ENCODE results near the gene A3GALT2.
A peak's percentile ranks its signal among the peaks of the same experiment; 100 is the strongest.

Gene A3GALT2

GRCh38 chr1:33260439-33260838, 60.5 kb downstream of the A3GALT2 start:
- peaks cover 38% of the 10 kb centered on the region for H3K79me2 ChIP-seq (ENCODE audit: control insufficient read depth, low read length)

GRCh38 chr1:33259879-33260278, 61.0 kb downstream of the A3GALT2 start:
- H3K4me3 ChIP-seq (ENCODE audit: low read length), result no peak overlapping the region
- H3K4me2 ChIP-seq (ENCODE audit: low read length), result no peak overlapping the region
- H3K27ac ChIP-seq (ENCODE audit: low read depth, low read length), result no peak overlapping the region
- H3F3A ChIP-seq (ENCODE audit: control insufficient read depth, insufficient read depth), result no peaks in the 10 kb centered on the region
- no peaks in the 10 kb centered on the region for H3K9me3 ChIP-seq (ENCODE audit: control insufficient read depth, insufficient read depth, low read length)
- peaks cover 38% of the 10 kb centered on the region for H3K79me2 ChIP-seq (ENCODE audit: control insufficient read depth, low read length)
- H3K4me1 ChIP-seq (ENCODE audit: control insufficient read depth, low read length), result peaks cover 24% of the 10 kb centered on the region
- H3K9me2 ChIP-seq (replicated peaks; ENCODE audit: control insufficient read depth, low read length), result no peaks in the 10 kb centered on the region
- peaks cover 6% of the 10 kb centered on the region; the same call in 1 of the 2 replicates for H3K36me3 ChIP-seq (ENCODE audit: control insufficient read depth, low read length)
- H3K27me3 ChIP-seq (ENCODE audit: control insufficient read depth, low read length), result no peaks in the 10 kb centered on the region
- no peak for TF ChIP-seq CTCF (IDR thresholded peaks at IDR 0.05; ENCODE audit: low read depth, low read length, poor library complexity, severe bottlenecking)
- TF ChIP-seq EZH2phosphoT487 (IDR thresholded peaks at IDR 0.05; ENCODE audit: borderline replicate concordance, low read length), result no peak
- no peaks in the 10 kb centered on the region for H4K20me1 ChIP-seq (ENCODE audit: control insufficient read depth, insufficient read depth, low read depth, low read length)

More at GRCh38 chr1:33260439-33260838, 60.5 kb downstream of the A3GALT2 start:
- Histone ChIP-seq H3K36me3 (ENCODE audit: control insufficient read depth, low read length) (peaks cover 6% of the 10 kb centered on the region; the same call in 1 of the 2 replicates), H3K27ac (ENCODE audit: low read depth, low read length) (no peak overlapping the region), H3K27me3 (ENCODE audit: control insufficient read depth, low read length) (no peaks in the 10 kb centered on the region), H3K4me2 (ENCODE audit: low read length) (no peak overlapping the region), H3K9me2 (replicated peaks; ENCODE audit: control insufficient read depth, low read length) (no peaks in the 10 kb centered on the region), H3F3A (ENCODE audit: control insufficient read depth, insufficient read depth) (no peaks in the 10 kb centered on the region), H3K4me3 (ENCODE audit: low read length) (no peak overlapping the region), H4K20me1 (ENCODE audit: control insufficient read depth, insufficient read depth, low read depth, low read length) (no peaks in the 10 kb centered on the region), H3K4me1 (ENCODE audit: control insufficient read depth, low read length) (peaks cover 22% of the 10 kb centered on the region), H3K9me3 (ENCODE audit: control insufficient read depth, insufficient read depth, low read length) (no peaks in the 10 kb centered on the region)
- TF ChIP-seq EZH2phosphoT487 (IDR thresholded peaks at IDR 0.05; ENCODE audit: borderline replicate concordance, low read length) (no peak), CTCF (IDR thresholded peaks at IDR 0.05; ENCODE audit: low read depth, low read length, poor library complexity, severe bottlenecking) (no peak)

- no peaks in the 10 kb centered on the region for H3K27me3 ChIP-seq (ENCODE audit: control insufficient read depth, low read length)
- no peak overlapping the region for H3K27ac ChIP-seq (ENCODE audit: low read depth, low read length)
- no peaks in the 10 kb centered on the region for H3K9me3 ChIP-seq (ENCODE audit: control insufficient read depth, insufficient read depth, low read length)
- peak overlapping the region; percentile 76; the same call in 1 of the 2 replicates for H3K4me2 ChIP-seq (ENCODE audit: low read length)
- H4K20me1 ChIP-seq (ENCODE audit: control insufficient read depth, insufficient read depth, low read depth, low read length), result no peaks in the 10 kb centered on the region
- H3F3A ChIP-seq (ENCODE audit: control insufficient read depth, insufficient read depth), result no peaks in the 10 kb centered on the region
- H3K4me3 ChIP-seq (ENCODE audit: low read length), result peak overlapping the region; percentile 79; the same call in 1 of the 2 replicates
- H3K36me3 ChIP-seq (ENCODE audit: control insufficient read depth, low read length), result peaks cover 6% of the 10 kb centered on the region; the same call in 1 of the 2 replicates
- TF ChIP-seq EZH2phosphoT487 (IDR thresholded peaks at IDR 0.05; ENCODE audit: borderline replicate concordance, low read length), result no peak
- no peak for TF ChIP-seq CTCF (IDR thresholded peaks at IDR 0.05; ENCODE audit: low read depth, low read length, poor library complexity, severe bottlenecking)
- peaks cover 24% of the 10 kb centered on the region for H3K4me1 ChIP-seq (ENCODE audit: control insufficient read depth, low read length)
- H3K79me2 ChIP-seq (ENCODE audit: control insufficient read depth, low read length), result peaks cover 38% of the 10 kb centered on the region
- no peaks in the 10 kb centered on the region for H3K9me2 ChIP-seq (replicated peaks; ENCODE audit: control insufficient read depth, low read length)
Observed at GRCh38 chr1:33258788-33259274, 62.1 kb downstream of the A3GALT2 start.
